PC-9 (cell line): Measurements from ENCODE around the gene RSBN1.

Experiments
- CTCF ChIP-seq: fragments of 200-600 bp; sonication (generic); conservative IDR thresholded peaks from 2 replicates; pipeline ENCODE4 v1.6.1; 2017; ENCODE audit warnings: mixed run types, antibody characterized with exemption, mild to moderate bottlenecking, moderate library complexity
- EZH2 ChIP-seq: fragments of 200-600 bp; sonication (generic); IDR thresholded peaks from 2 replicates; pipeline ENCODE4 v1.8.0; 2017; ENCODE audit warnings: antibody characterized with exemption, low read depth

- no peak for TF ChIP-seq CTCF
- no peak for TF ChIP-seq EZH2
These were observed 77.8 kb downstream of the RSBN1 start for GRCh38 chr1:113734357-113735055.
